Fibroblast of lung (primary cell): Measurements from ENCODE around the gene BYSL. TPM values are rescaled to one million over a fixed set of nuclear protein-coding genes. Genes with fewer than 3 reads are reported as not detected.

Experiments used
- DNase-seq, 2 donors: peaks; one replicate each; pipeline versions ENCODE4 v3.0.0 to v3.0.0-alpha.2; 2010; ENCODE audit warnings: low read depth in 2 of 2
- H2AFZ ChIP-seq: 2 replicates; pipeline ENCODE4 v1.5.1; 2012; ENCODE audit warnings: low read length, control low read depth, inconsistent platforms
- H3K27ac ChIP-seq: 2 replicates; pipeline ENCODE4 v1.5.1; 2011; ENCODE audit warnings: low read length, control low read depth; ENCODE audit not compliant: insufficient read depth
- H3K27me3 ChIP-seq: 2 replicates; pipeline ENCODE4 v1.5.1; 2011; ENCODE audit warnings: mild to moderate bottlenecking, low read length; ENCODE audit not compliant: control insufficient read depth, insufficient read depth
- H3K36me3 ChIP-seq: 2 replicates; pipeline ENCODE4 v1.5.1; 2011; ENCODE audit warnings: low read length; ENCODE audit not compliant: control insufficient read depth, insufficient read depth
- H3K4me1 ChIP-seq: 2 replicates; pipeline ENCODE4 v1.5.1; 2011; ENCODE audit warnings: low read length; ENCODE audit not compliant: control insufficient read depth, insufficient read depth; ENCODE audit errors: extremely low read depth
- H3K4me2 ChIP-seq: 2 replicates; pipeline ENCODE4 v1.5.1; 2011; ENCODE audit warnings: low read length, control low read depth; ENCODE audit not compliant: insufficient read depth; ENCODE audit errors: extremely low read depth
- H3K4me3 ChIP-seq, 4 experiments: fragments of 200-600 bp in 1 of 4; sonication (generic) in 1 of 4; replicated peaks in 1 of 4; 2 replicates each; pipeline ENCODE4 v1.5.1; 2011 to 2016; ENCODE audit warnings: low read length in 4 of 4, low read depth in 3 of 4, mild to moderate bottlenecking in 3 of 4, control low read depth in 2 of 4, inconsistent platforms in 1 of 4, mixed read lengths in 1 of 4; ENCODE audit not compliant: insufficient read depth in 1 of 4; ENCODE audit errors: control extremely low read depth in 1 of 4
- H3K79me2 ChIP-seq: 2 replicates; pipeline ENCODE4 v1.5.1; 2012; ENCODE audit warnings: mild to moderate bottlenecking, low read length, inconsistent platforms; ENCODE audit not compliant: control insufficient read depth, insufficient read depth
- H3K9ac ChIP-seq: 2 replicates; pipeline ENCODE4 v1.5.1; 2011; ENCODE audit warnings: mild to moderate bottlenecking, low read length, control low read depth; ENCODE audit not compliant: insufficient read depth
- H3K9me3 ChIP-seq: 2 replicates; pipeline ENCODE4 v1.5.1; 2012; ENCODE audit warnings: low read depth, low read length; ENCODE audit not compliant: control insufficient read depth, insufficient read depth
- H4K20me1 ChIP-seq: 2 replicates; pipeline ENCODE4 v1.5.1; 2011; ENCODE audit warnings: low read length; ENCODE audit not compliant: control insufficient read depth, insufficient read depth; ENCODE audit errors: extremely low read depth
- EZH2 ChIP-seq: IDR thresholded peaks from 2 replicates; pipeline ENCODE4 v1.5.1; 2012; ENCODE audit warnings: low read length, control low read depth, mild to moderate bottlenecking; ENCODE audit errors: missing control alignments
- polyA minus RNA-seq: library from RNA; depleted of rRNA, polyadenylated mRNA; stranded (reverse); fragments of >200 nt; gene quantifications from 2 replicates; pipeline ENCODE4 v1.2.3, GENCODE V29; 2011; ENCODE audit warnings: low replicate concordance
- polyA plus RNA-seq, 2 donors: library from polyadenylated mRNA; depleted of rRNA in 1 of 2; stranded (reverse) in 1 of 2; unstranded in 1 of 2; fragments of >200 nt; gene quantifications; 2 replicates each; pipeline ENCODE4 v1.2.1, GENCODE V29; 2011 to 2012; ENCODE audit warnings: missing spikeins in 1 of 2
- total RNA-seq: library from RNA; depleted of rRNA; stranded (reverse); fragments of >200 nt; gene quantifications from 2 replicates; pipeline ENCODE4 v1.2.1, GENCODE V29; 2014
- TF ChIP-seq, protein P1 (sequence below), 2 donors: IDR thresholded peaks in 1 of 2; conservative IDR thresholded peaks in 1 of 2; 1 replicate in 1 of 2; 2 replicates in 1 of 2; pipeline ENCODE4 v1.5.1; 2011 to 2012; ENCODE audit warnings: low read length in 2 of 2, control low read depth in 1 of 2, inconsistent platforms in 1 of 2, low read depth in 1 of 2, mild to moderate bottlenecking in 1 of 2

BYSL gene, protein sequence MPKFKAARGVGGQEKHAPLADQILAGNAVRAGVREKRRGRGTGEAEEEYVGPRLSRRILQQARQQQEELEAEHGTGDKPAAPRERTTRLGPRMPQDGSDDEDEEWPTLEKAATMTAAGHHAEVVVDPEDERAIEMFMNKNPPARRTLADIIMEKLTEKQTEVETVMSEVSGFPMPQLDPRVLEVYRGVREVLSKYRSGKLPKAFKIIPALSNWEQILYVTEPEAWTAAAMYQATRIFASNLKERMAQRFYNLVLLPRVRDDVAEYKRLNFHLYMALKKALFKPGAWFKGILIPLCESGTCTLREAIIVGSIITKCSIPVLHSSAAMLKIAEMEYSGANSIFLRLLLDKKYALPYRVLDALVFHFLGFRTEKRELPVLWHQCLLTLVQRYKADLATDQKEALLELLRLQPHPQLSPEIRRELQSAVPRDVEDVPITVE
- 13.7 and 14.9 TPM in 2 replicates for total RNA-seq
- 11.3 and 19.7 TPM in 2 replicates for polyA plus RNA-seq
- polyA plus RNA-seq (2012): 15.8 and 28.6 TPM in 2 replicates
- polyA minus RNA-seq: 55.8 and 72.2 TPM in 2 replicates

DNA sequence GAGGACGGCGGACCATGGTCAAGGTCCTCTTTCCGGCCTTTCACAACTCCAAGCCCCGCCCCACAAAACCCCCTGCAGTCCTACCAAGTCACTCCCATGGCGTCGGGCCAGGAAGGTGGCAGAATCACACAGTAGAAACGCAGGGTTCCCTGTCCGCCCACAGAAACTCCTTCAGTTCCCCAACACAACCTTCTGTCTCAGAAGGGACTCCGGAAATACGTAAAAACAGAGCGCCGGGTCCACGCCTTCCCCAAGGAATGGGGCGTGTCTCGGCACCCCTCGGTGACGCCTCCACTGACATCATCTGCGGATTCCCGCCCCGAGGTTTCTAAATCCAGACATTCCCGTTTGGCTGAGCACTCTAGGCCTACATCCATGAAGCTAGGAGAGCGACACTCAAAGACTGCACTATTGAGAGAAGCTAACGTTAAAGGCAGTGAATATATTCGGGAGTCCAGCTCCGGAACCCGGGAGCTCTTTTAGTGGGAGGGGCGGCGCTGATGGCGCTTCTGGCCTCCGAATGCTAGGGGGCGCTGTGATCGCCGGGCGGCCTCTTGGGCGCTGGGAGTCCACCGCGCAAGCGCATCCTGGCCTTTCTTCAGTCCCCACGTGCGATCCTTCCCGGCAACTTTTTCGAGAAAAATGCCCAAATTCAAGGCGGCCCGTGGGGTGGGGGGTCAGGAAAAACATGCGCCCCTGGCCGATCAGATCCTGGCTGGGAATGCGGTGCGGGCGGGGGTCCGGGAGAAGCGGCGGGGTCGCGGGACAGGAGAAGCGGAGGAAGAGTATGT is at the start of gene BYSL, which contains the start of gene MED20:
BYSL (plus strand) TSS at position 579 of the 791 bp plus-strand sequence; CDS start at position 643, 64 bp downstream.
MED20 (minus strand) TSS at position 219 of the 791 bp plus-strand sequence; CDS start at position 98, 121 bp downstream.
- peak within 1 kb of the TSS; percentile 99 for H3K27ac ChIP-seq
- no peak for TF ChIP-seq EZH2
- TF ChIP-seq, protein P1, sequence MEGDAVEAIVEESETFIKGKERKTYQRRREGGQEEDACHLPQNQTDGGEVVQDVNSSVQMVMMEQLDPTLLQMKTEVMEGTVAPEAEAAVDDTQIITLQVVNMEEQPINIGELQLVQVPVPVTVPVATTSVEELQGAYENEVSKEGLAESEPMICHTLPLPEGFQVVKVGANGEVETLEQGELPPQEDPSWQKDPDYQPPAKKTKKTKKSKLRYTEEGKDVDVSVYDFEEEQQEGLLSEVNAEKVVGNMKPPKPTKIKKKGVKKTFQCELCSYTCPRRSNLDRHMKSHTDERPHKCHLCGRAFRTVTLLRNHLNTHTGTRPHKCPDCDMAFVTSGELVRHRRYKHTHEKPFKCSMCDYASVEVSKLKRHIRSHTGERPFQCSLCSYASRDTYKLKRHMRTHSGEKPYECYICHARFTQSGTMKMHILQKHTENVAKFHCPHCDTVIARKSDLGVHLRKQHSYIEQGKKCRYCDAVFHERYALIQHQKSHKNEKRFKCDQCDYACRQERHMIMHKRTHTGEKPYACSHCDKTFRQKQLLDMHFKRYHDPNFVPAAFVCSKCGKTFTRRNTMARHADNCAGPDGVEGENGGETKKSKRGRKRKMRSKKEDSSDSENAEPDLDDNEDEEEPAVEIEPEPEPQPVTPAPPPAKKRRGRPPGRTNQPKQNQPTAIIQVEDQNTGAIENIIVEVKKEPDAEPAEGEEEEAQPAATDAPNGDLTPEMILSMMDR (conservative IDR thresholded peaks at IDR 0.05 in 1 of 2, IDR thresholded peaks at IDR 0.05 in 1 of 2; ENCODE audit: low read depth in 1 of 2, low read length in 2 of 2): peak; percentile 85 to 90
- H3K4me2 ChIP-seq: peak within 1 kb of the TSS; percentile 98
- no peaks in the 10 kb centered on the region for H4K20me1 ChIP-seq
- peaks cover 21% of the 10 kb centered on the region for H3K4me1 ChIP-seq
- H2AFZ ChIP-seq: peak within 1 kb of the TSS; percentile 98
- H3K9ac ChIP-seq: peak within 1 kb of the TSS; percentile 99
- H3K36me3 ChIP-seq: peaks cover 4% of the 10 kb centered on the region
- DNase-seq: peak; percentile 93 to 94
- H3K4me3 ChIP-seq: peak within 1 kb of the TSS; percentile 80 to 98 (median 94)
- H3K9me3 ChIP-seq: no peaks in the 10 kb centered on the region
- H3K27me3 ChIP-seq: no peaks in the 10 kb centered on the region
- peaks cover 69% of the 10 kb centered on the region for H3K79me2 ChIP-seq

DNA sequence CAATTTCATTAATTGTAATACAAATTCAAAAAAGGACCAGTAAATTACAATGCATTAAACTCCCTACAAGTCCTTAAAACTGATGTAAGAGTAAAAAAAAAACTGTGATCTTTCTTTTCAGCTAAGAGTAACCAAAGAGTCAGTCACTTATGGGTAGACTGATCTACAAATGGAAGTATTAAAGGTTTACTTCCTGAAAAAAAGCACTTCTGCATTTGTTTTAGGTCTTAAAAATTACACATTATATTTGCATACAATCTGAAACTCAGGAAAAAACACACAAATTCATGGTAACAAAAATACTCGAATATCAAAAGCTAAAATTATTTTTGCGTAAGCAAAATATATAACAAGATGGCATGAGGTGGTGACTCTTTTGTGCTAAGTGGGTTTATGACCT is 49.6 kb upstream of the BYSL start:
- Histone ChIP-seq H3K27me3 (no peaks in the 10 kb centered on the region), H4K20me1 (no peaks in the 10 kb centered on the region), H3K4me3 (no peak overlapping the region), H2AFZ (no peak overlapping the region), H3K4me2 (no peak overlapping the region), H3K9me3 (no peaks in the 10 kb centered on the region), H3K27ac (no peak overlapping the region), H3K4me1 (no peaks in the 10 kb centered on the region), H3K9ac (no peak overlapping the region), H3K36me3 (no peaks in the 10 kb centered on the region), H3K79me2 (no peaks in the 10 kb centered on the region)
- no peak for DNase-seq
- no peak for TF ChIP-seq EZH2
- TF ChIP-seq, protein P1 (conservative IDR thresholded peaks at IDR 0.05 in 1 of 2, IDR thresholded peaks at IDR 0.05 in 1 of 2; ENCODE audit: low read depth in 1 of 2, low read length in 2 of 2): no peak

DNA sequence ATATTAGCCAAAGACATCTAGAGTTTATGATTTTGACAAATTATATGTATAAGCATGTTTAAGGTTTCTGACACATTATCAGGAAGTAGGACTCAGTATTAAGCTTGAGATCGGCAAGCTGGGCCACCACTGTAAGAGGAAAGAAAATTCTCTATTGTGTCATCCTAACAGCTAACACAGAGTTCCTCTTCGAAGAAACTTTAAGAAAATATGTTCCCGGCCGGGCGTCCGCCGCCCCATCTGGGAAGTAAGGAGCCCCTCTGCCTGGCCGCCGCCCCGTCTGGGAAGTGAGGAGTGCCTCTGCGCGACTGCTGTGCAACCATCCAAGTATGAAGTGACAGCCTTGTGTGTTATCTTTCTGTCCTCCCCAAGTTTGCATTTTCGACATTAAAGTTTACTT is 49.2 kb upstream of the BYSL start:
- no peaks in the 10 kb centered on the region for H3K36me3 ChIP-seq
- H2AFZ ChIP-seq: no peak overlapping the region
- H4K20me1 ChIP-seq: no peaks in the 10 kb centered on the region
- no peak for DNase-seq
- no peak overlapping the region for H3K4me3 ChIP-seq
- no peaks in the 10 kb centered on the region for H3K79me2 ChIP-seq
- no peak overlapping the region for H3K4me2 ChIP-seq
- no peak overlapping the region for H3K9ac ChIP-seq
- no peaks in the 10 kb centered on the region for H3K4me1 ChIP-seq
- TF ChIP-seq, protein P1 (conservative IDR thresholded peaks at IDR 0.05 in 1 of 2, IDR thresholded peaks at IDR 0.05 in 1 of 2; ENCODE audit: low read depth in 1 of 2, low read length in 2 of 2): no peak
- TF ChIP-seq EZH2: no peak
- no peaks in the 10 kb centered on the region for H3K27me3 ChIP-seq
- H3K9me3 ChIP-seq: no peaks in the 10 kb centered on the region
- H3K27ac ChIP-seq: no peak overlapping the region
